WI38 (cell line): ENCODE data around the gene ANKH.
"Not testable (repeated sequence)": the region's sequence is repeated elsewhere in the genome, so short reads cannot be mapped to it uniquely, and the experiment has no call there.

Experiments used
- H3K4me3 ChIP-seq: 2 replicates; pipeline ENCODE4 v1.5.1; 2011; ENCODE audit warnings: low read depth, mild to moderate bottlenecking, control low read depth, low read length
- CTCF ChIP-seq: IDR thresholded peaks from 2 replicates; pipeline ENCODE4 v1.5.1; 2012; ENCODE audit warnings: low read depth, mild to moderate bottlenecking, control low read depth, low read length

ANKH gene

DNA sequence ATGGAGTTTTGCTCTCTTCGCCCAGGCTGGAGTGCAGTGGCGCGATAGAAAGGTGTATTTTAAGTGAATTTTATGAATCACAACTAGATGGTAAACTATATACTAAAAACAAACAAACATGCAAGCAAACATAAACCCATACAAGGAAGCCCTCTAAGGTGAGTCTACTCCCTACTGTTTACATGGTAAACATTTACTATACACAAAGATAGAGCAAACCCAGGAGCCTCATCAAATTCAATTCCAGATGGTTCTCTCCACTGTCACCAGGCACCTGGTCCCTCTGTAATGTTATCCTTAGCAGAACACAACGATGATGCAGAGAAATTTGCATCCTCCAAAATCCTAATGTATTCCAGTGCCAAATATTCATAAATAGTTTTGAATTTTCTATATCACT lies 17.9 kb downstream of the ANKH start:
- no peak overlapping the region for H3K4me3 ChIP-seq
- no peak for TF ChIP-seq CTCF

GRCh38 chr5:14852779-14853178 lies 18.8 kb downstream of the ANKH start:
- no peak overlapping the region for H3K4me3 ChIP-seq
- TF ChIP-seq CTCF: no peak

- TF ChIP-seq CTCF: no peak
- no peak overlapping the region for H3K4me3 ChIP-seq
These were observed 19.5 kb downstream of the ANKH start for GRCh38 chr5:14851999-14852526.

GRCh38 chr5:14851597-14851996 lies 20.0 kb downstream of the ANKH start:
- TF ChIP-seq CTCF: no peak
- H3K4me3 ChIP-seq: no peak overlapping the region

DNA sequence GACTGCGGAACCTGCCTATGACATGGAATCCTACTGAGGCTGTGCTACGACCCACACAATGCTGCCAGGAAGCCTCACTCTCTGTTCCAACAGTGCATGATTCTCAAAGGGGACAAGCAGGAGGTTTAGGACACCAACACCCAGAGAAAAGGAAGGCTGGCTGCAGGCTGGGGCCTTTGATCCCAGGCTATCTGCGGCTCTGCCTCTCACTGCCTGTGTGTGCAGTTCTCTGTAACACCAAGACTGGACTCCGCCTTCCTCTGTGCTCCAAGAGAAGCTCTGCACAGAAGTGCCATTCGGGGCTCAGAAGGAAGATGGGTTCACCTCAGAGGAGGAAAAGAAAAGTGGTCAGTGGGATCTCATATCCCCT lies 20.5 kb downstream of the ANKH start:
- no peak overlapping the region for H3K4me3 ChIP-seq
- TF ChIP-seq CTCF: no peak

GRCh38 chr5:14850419-14851049 lies 21.0 kb downstream of the ANKH start:
- no peak overlapping the region for H3K4me3 ChIP-seq
- no peak for TF ChIP-seq CTCF

GRCh38 chr5:14849516-14850294 lies 21.9 kb downstream of the ANKH start:
- no peak for TF ChIP-seq CTCF
- H3K4me3 ChIP-seq: no peak overlapping the region

GRCh38 chr5:14848942-14849341 lies 22.6 kb downstream of the ANKH start:
- not testable (repeated sequence) for H3K4me3 ChIP-seq
